Measurements from ENCODE around the gene MAJIN.

GRCh38 chr11:64996327-64996709 is 24.4 kb upstream of the MAJIN start:
- TF ChIP-seq POLR2A (IDR thresholded peaks at IDR 0.05) (no peak), CTCF (IDR thresholded peaks at IDR 0.05) (no peak)

All from heart left ventricle (tissue), 13 donors.